NCI-H1092 treated with DMSO at 0.1 percent for 48 hours (cell line): ENCODE results near the gene PXK.

Experiments used
- DNase-seq: peaks from one replicate; lab custom pipeline; 2025; lab: John Stamatoyannopoulos, UW

The PXK gene

DNA sequence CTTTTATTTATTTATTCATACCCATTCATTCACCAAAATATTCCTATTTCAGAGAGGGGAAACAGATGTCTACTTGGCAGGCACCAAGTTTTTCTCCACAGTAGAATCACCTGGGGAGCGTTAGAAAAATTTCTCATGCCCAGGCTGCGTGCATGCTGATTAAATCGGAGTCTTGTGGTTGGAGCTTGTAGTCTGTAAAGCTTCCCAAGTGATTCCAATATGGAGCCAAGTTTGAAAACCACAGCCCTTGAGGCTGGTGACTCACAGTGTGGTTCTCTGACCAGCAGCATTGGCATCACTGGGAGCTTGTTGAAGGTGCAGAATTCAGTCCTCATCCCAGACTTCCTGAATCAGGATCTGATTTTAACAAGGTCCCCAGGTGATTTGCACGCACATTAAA, 51.2 kb downstream of the PXK start:
- no peak for DNase-seq

GRCh38 chr3:58384381-58385090, 51.8 kb downstream of the PXK start:
- DNase-seq = no peak

DNA sequence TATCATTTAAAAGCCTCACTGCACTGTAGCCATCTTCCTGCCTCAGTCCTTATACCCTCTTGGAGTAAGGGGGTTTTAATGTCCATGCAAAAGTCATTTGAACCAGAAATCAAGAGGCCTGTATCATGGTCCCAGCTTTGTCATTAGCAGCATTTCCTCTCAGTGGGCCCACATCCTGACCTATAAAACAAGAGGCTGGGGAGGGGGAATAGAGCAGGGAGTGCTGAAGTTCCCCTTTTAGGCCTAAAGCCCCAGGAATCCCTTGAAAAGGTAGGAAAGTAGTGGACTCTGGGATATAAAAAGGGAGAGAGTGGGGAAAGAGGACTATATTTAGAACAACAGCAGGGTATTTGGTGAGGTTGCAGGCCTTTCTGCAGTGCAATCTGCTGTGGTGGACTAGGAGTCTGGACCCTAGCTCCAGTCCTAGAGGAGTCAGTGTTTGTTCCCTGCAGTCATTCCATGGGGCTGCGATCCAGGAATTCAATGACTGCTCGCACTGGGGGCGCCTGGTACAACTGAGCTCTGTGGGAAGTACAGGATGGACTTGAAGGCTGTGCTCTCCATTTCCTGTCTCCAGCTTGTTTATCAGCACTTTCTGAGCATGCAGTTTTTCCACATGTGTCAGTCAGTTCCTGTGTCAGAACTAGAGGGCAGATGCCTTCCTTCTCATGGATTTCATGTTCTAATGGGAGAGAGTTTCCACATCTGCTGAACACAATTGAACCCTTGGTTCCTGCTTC, 54.1 kb downstream of the PXK start:
- DNase-seq = no peak

DNA sequence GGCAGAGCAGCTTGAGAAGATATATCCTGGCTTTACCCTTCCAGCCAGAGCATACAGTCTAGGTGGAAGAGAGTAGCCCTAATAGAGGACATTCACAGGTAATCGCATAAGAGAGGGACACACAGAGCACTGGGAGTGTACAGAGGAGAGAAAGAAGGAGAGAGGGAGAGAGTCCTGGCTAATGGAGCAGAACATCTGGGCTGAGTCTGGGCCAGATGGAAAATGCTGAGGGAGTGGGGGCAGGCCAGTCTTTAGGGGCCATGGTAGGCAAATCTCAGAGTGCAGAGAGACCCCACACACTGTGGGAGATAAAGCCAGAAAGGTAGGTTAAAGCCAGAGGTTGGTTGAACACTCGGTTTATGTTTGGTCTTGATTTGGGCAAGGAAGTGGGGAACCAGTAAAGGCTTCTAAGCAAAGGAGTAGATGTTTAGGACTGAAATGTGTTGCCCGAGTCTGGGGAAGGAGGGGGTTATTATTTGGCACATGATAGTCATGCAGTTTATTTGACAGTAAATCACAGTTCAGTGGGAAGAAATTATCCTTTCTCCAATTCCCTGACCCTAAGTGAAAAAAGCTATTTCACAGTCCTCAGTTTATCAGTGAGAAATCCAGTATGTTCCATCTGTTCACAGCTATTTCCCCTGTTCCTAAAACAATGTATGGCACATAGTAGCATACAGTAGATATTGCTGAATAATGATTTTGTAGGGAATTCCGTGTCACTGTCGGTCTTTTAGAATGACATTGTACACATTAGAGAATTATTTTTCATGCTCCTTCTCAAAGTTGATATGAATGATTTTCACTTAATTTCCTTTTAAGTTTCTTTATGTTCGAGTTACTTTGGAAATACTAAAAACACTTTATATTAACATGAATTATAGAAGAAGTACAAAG, 55.2 kb downstream of the PXK start:
- no peak for DNase-seq

DNA sequence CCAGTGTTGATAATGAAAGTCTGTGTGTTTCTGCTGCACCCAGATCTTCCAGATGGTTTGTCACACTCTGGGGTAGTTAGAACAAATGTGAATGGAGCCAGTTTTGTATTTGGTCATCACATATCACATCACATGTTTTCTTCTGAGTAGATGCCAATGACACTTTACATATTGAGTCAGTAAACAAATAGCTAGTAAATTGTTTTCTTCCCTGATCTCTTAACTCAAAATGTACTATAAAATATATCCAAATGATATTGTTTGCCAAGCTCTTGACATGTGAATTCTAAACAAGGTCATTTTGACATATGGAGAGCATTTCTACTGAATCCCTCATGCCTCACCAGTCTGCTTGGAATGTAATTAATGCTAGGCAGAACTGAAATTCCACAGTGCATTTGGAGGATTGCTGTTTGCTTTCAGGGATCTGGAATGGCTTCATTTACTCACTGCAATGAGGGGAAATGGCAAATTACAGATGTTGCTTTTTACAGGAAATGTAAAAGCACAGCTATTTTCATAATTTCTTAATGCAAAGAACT, 55.9 kb downstream of the PXK start:
- no peak for DNase-seq

GRCh38 chr3:58391156-58391865, 58.6 kb downstream of the PXK start:
- no peak for DNase-seq

DNA sequence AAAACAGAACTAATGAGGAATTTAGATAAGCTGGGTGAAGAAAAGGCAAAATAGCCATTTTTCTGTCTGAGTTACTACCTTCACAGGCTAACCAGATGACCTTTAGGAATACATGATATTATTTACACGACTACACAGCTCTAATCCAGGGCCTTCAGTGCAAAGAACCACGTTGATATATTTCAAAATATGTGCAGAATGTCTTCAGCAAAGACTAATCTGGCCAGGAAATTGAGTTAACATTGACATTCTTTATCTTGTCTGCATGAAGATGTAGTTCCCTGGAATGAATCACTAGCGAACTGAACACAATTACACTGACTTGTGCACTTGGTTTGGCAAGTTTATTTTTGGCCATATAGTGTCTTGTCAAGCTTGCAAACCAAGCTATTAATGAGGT, 59.5 kb downstream of the PXK start:
- no peak for DNase-seq

DNA sequence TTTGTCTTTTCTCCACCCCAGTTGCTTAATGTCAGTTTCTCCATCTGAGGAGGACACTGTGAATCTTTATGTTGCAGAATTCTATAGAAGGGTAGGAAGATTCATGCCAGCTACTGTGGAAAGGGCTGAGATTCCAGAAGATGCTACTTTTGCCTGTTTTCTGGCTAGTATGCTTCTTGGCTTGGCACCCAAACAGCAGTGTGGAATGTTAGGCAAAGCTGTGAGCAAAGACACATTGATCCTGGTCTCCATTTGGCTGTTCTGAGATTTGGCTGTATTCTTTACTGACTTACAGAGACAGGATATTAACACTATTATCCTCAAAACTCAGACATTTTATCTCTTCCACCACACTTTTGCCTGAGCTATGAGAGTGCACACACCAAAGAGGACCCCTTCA, 61.6 kb downstream of the PXK start:
- DNase-seq = no peak

- no peak for DNase-seq
Measured at GRCh38 chr3:58398669-58399333, 66.1 kb downstream of the PXK start.

- no peak for DNase-seq
Measured at GRCh38 chr3:58403513-58404109, 70.9 kb downstream of the PXK start.

GRCh38 chr3:58404396-58404795, 71.7 kb downstream of the PXK start:
- DNase-seq = no peak

- DNase-seq = no peak
Measured at GRCh38 chr3:58408906-58409305, 76.2 kb downstream of the PXK start.

DNA sequence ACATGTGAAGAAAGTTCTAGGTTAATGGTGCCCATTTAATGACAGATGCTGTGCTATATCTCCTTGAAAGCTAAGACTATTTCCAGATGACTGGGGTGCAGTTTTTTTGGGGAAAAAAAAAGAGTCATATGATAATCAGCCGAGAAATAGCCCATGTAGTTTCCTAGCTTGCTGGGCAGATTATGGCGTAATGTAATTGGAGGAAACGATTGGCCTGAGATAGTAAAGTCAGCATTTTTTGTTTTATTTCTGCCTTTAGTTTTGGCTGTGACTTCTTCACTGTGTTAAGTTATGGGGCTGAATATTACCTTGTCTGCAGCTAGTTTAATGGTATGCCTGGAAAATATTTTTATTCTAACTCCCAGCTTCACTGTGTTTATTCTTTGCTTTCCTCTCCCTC, 77.0 kb downstream of the PXK start:
- no peak for DNase-seq

GRCh38 chr3:58411036-58411435, 78.3 kb downstream of the PXK start:
- DNase-seq = no peak

- no peak for DNase-seq
Measured at GRCh38 chr3:58411851-58412830, 79.4 kb downstream of the PXK start.

DNA sequence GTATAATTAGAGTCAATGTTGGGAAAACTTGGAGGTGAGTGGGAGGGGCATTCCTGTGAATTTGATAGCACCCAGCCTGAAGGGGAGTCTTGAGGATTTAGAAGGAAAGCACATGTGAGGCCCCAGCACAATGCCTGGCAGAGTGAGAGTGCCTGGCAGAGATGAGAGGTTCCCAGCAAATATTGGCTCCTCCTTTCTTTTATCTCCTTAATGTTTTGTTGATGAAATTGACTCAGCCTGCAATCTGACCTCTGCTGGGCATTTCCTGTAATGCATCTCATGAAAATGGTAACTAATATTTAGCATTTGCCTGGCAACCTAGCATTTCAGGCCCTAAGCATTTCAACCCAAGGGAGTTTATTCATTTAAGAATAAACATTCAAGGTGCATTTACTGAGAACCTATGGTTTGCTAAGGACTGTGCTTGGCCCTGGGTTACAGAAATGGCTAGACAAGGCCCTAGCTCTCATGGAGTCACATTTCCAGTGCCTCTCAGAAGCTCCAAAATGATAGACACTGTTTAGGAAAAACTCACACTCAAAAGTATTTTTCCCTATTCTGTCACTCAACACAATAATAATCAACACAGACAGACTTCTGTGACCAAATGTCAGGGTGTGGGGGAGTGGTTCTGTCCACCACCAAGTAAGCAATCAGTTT, 82.0 kb downstream of the PXK start:
- DNase-seq = peak; percentile 24

GRCh38 chr3:58416191-58416590, 83.5 kb downstream of the PXK start:
- no peak for DNase-seq

DNA sequence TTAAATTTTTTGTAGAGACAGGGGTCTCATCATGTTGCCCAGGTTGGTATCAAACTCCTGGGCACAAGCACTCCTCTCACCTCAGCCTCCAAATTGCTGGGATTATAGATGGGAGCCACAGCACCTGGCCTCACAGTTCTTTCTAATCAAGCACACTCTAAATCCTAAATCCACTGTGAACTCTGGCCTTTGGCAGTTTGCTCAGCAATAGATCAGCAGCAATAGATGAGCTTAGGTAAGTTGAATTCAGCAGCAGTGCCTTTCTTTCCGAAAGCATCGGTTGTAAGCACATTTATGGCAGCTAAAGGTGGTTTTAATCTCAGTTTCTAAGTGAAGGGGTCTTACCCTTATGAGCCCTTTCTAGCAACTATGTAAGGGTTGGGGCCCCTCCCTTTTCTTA, 84.4 kb downstream of the PXK start:
- DNase-seq = no peak

DNA sequence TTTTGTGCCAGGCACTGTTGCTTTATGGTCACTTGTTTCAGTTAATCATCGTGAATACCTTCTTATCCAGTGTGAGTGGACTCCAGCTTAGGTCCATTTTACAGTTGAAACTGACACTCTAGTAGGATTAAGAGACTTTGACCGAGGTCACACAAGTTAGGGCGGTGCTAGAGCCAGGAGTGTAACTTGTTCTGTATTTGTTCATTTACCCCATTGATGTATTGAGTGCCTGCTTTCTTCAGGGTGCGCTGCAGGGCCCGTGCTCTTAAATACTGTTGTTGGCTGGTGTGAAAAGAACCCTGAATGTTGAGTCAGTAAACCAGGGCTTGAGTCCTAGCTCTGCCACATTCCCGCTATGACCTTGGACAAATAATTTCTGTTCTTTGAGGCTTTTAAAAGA, 85.5 kb downstream of the PXK start:
- no peak for DNase-seq
